ENCODE data around the gene GADD45GIP1.

- TF ChIP-seq, protein P1, sequence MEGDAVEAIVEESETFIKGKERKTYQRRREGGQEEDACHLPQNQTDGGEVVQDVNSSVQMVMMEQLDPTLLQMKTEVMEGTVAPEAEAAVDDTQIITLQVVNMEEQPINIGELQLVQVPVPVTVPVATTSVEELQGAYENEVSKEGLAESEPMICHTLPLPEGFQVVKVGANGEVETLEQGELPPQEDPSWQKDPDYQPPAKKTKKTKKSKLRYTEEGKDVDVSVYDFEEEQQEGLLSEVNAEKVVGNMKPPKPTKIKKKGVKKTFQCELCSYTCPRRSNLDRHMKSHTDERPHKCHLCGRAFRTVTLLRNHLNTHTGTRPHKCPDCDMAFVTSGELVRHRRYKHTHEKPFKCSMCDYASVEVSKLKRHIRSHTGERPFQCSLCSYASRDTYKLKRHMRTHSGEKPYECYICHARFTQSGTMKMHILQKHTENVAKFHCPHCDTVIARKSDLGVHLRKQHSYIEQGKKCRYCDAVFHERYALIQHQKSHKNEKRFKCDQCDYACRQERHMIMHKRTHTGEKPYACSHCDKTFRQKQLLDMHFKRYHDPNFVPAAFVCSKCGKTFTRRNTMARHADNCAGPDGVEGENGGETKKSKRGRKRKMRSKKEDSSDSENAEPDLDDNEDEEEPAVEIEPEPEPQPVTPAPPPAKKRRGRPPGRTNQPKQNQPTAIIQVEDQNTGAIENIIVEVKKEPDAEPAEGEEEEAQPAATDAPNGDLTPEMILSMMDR (conservative IDR thresholded peaks at IDR 0.05): no peak
- TF ChIP-seq EZH2 (IDR thresholded peaks at IDR 0.05; ENCODE audit: low read depth): no peak
Measured at GRCh38 chr19:12907166-12907565, 49.9 kb downstream of the GADD45GIP1 start.

All from PC-9 (cell line).